ENCODE results near the gene SENP1.

GRCh38 chr12:48051681-48052080 is 54.2 kb downstream of the SENP1 start:
- TF ChIP-seq CTCF (conservative IDR thresholded peaks at IDR 0.05) = no peak
- no peak for TF ChIP-seq ZFX (IDR thresholded peaks at IDR 0.05)
